Upper lobe of left lung (tissue), 6 donors: ENCODE results near the gene ITK. TPM values are rescaled to one million over a fixed set of nuclear protein-coding genes. Genes with fewer than 3 reads are reported as not detected.

ENCODE experiments used
- ATAC-seq, 2 donors: fragments of 200-7000 bp; cut with Tn5 transposase; one replicate each; pipeline ENCODE4 v1.9.1; 2022; ENCODE audit warnings: mild to moderate bottlenecking in 2 of 2, moderate library complexity in 2 of 2; ENCODE audit not compliant: low FRiP score in 2 of 2
- DNase-seq, 2 donors: peaks; one replicate each; pipeline ENCODE4 v3.0.0-alpha.2; 2019 to 2020
- H3K27ac ChIP-seq, 4 donors: fragments of 200-600 bp; sonication (generic); one replicate each; pipeline ENCODE4 v1.5.1; 2016 to 2019
- H3K27me3 ChIP-seq, 4 donors: fragments of 200-600 bp; sonication (generic); one replicate each; pipeline ENCODE4 v1.5.1; 2017 to 2019
- H3K36me3 ChIP-seq, 4 donors: fragments of 200-600 bp; sonication (generic); one replicate each; pipeline ENCODE4 v1.5.1; 2016 to 2019
- H3K4me1 ChIP-seq, 4 donors: fragments of 200-600 bp; sonication (generic); one replicate each; pipeline ENCODE4 v1.5.1; 2018 to 2019
- H3K4me3 ChIP-seq, 4 donors: fragments of 200-600 bp; sonication (generic); one replicate each; pipeline ENCODE4 v1.5.1; 2017 to 2019; ENCODE audit warnings: mild to moderate bottlenecking in 2 of 4, moderate library complexity in 1 of 4
- H3K9me3 ChIP-seq, 4 donors: fragments of 200-600 bp; sonication (generic); one replicate each; pipeline ENCODE4 v1.5.1; 2018 to 2019
- EP300 ChIP-seq, 4 donors: sonication (generic); formaldehyde crosslinking; IDR thresholded peaks; one replicate each; pipeline ENCODE4 v1.5.1; 2017; ENCODE audit warnings: antibody characterized with exemption in 4 of 4, control low read depth in 2 of 4
- POLR2A ChIP-seq, 4 donors: fragments of 450-650 bp; IDR thresholded peaks; one replicate each; pipeline ENCODE4 v1.5.1; 2016 to 2017; ENCODE audit warnings: antibody characterized with exemption in 4 of 4, mild to moderate bottlenecking in 2 of 4
- POLR2AphosphoS5 ChIP-seq, 2 donors: sonication (generic); formaldehyde crosslinking; IDR thresholded peaks; one replicate each; pipeline ENCODE4 v1.5.1; 2017; ENCODE audit warnings: antibody characterized with exemption in 2 of 2
- WGBS, 2 donors: methylation state at CpG; one replicate each; pipeline ENCODE4 v1.1.5; 2017 to 2018; 5-methylcytosine and 5-hydroxymethylcytosine counted together
- total RNA-seq, 6 donors: library from RNA; depleted of rRNA in 4 of 6; stranded (reverse); fragments of >200 nt in 4 of 6; gene quantifications; one replicate each; pipeline versions ENCODE4 v1.1.0 to v1.2.1, GENCODE V29; 2016 to 2021
- TF ChIP-seq, protein P1 (sequence below), 6 experiments: fragments of 450-650 bp in 4 of 6; fragments of 200-600 bp in 2 of 6; sonication (generic) in 2 of 6; IDR thresholded peaks; one replicate each; pipeline ENCODE4 v1.5.1; 2016 to 2019; ENCODE audit warnings: antibody characterized with exemption in 6 of 6
- donor health status: DM: no; HTN: no; CAD: no; lungs with moderate emphysema.
- donor health status: DM: no; HTN: yes; CAD: no; lungs with severe emphysema.

The ITK gene
- total RNA-seq, 6 donors from 2014 or later = 5.0 to 15.2 (median 7.0) TPM

DNA sequence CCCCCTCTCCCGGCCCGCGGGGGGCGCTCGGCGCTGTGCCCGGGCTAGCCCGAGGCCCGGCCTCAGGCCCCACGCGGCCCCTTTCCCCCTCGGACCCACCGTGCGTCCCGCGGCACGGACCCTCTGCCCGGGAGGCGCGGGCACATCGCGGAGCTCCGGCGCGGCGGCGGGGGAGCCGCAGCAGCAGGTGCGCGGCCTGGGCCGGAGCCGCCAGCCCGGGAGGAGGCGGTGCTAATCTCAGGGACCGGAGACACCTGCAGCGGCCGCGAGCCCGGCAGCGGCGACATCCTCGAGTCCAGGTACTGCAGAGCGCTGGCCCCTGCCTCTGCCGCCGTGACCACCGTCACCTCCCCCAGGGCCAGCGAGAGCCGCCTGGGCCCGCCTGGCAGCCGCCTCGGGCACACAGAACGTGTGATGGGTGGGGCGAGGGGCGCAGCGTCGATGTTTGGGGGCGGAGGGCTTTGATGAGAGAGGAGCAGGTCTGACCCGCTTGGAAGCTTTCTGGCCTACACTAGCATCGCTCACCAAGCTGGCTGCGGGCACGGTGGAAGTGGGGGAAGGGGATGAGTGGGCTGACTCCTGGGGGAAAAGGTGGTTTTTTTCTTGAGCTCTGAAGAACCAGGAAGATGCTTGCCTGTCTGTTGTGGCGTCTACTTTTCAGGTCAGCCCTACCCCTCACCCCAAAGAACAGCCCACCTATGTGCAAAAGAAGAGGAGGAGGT, 85.8 kb downstream of the ITK start:
- 8 to 40% methylated on average over 6 to 40 of the region's 62 CpGs for WGBS, 2 donors
- Histone ChIP-seq H3K4me3 (peak overlapping the region; percentile 83 to 89 (median 87)), H3K27me3 (no peaks in the 10 kb centered on the region), H3K27ac (peak overlapping the region; percentile 51 to 93 (median 75)), H3K9me3 (no peaks in the 10 kb centered on the region), H3K36me3 (no peaks in the 10 kb centered on the region), H3K4me1 (peaks cover 18 to 61% (median 37%) of the 10 kb centered on the region in 4 donors)
- ATAC-seq = peak in 1 of 2 donors; percentile 54
- peak; percentile 56 to 91 for DNase-seq
- TF ChIP-seq EP300 (IDR thresholded peaks at IDR 0.05) = no peak
- TF ChIP-seq, protein P1, sequence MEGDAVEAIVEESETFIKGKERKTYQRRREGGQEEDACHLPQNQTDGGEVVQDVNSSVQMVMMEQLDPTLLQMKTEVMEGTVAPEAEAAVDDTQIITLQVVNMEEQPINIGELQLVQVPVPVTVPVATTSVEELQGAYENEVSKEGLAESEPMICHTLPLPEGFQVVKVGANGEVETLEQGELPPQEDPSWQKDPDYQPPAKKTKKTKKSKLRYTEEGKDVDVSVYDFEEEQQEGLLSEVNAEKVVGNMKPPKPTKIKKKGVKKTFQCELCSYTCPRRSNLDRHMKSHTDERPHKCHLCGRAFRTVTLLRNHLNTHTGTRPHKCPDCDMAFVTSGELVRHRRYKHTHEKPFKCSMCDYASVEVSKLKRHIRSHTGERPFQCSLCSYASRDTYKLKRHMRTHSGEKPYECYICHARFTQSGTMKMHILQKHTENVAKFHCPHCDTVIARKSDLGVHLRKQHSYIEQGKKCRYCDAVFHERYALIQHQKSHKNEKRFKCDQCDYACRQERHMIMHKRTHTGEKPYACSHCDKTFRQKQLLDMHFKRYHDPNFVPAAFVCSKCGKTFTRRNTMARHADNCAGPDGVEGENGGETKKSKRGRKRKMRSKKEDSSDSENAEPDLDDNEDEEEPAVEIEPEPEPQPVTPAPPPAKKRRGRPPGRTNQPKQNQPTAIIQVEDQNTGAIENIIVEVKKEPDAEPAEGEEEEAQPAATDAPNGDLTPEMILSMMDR (IDR thresholded peaks at IDR 0.05) = peak in 2 of 6 experiments; percentile 5 to 10

DNA sequence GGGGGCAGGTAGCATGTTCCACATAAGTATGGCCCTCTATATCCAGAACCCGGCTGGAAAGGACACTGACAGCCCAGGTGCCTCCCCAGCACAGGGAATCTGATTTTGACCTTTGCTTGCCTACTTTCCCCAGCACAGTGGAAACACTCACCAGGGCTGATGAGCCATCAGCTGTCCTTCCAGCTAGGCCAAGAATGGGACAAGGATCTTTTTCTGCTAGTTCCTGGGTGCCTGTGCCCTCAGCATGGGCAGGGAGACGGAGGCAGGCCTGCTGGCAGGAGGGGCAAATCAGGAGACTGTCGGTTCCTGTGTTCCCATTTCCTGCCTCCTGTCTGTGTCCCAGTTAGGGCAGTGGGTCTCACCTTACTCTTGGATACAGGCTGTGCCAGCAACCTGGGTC, 86.4 kb downstream of the ITK start:
- 59 to 64% methylated on average over 2 to 3 of the region's 3 CpGs for WGBS, 2 donors

GRCh38 chr5:157267761-157268480, 87.3 kb downstream of the ITK start:
- Histone ChIP-seq H3K9me3 (no peaks in the 10 kb centered on the region), H3K27ac (peak overlapping the region in 3 of 4 donors; percentile 15 to 93 (median 72)), H3K27me3 (no peaks in the 10 kb centered on the region), H3K4me1 (peaks cover 21 to 72% (median 42%) of the 10 kb centered on the region in 4 donors), H3K4me3 (no peak overlapping the region), H3K36me3 (no peaks in the 10 kb centered on the region)
- TF ChIP-seq, protein P1 (IDR thresholded peaks at IDR 0.05) = no peak
- TF ChIP-seq EP300 (IDR thresholded peaks at IDR 0.05) = no peak
- TF ChIP-seq POLR2AphosphoS5 (IDR thresholded peaks at IDR 0.05) = no peak
- no peak for TF ChIP-seq POLR2A (IDR thresholded peaks at IDR 0.05)
- no peak for ATAC-seq
- DNase-seq = no peak
- 50 to 60% methylated on average over 8 of the region's 8 CpGs for WGBS, 2 donors

More for the DNA sequence above, 86.4 kb downstream of the ITK start:
- Histone ChIP-seq H3K27ac (peak overlapping the region in 3 of 4 donors; percentile 51 to 93 (median 70)), H3K36me3 (no peaks in the 10 kb centered on the region), H3K4me1 (peaks cover 18 to 63% (median 37%) of the 10 kb centered on the region in 4 donors), H3K4me3 (peak overlapping the region; percentile 83 to 89 (median 87)), H3K9me3 (no peaks in the 10 kb centered on the region), H3K27me3 (no peaks in the 10 kb centered on the region)
- ATAC-seq (no peak), DNase-seq (peak in 1 of 2 donors; percentile 6)
- no peak for TF ChIP-seq POLR2A (IDR thresholded peaks at IDR 0.05)
- TF ChIP-seq, protein P1 (IDR thresholded peaks at IDR 0.05) = no peak
- no peak for TF ChIP-seq EP300 (IDR thresholded peaks at IDR 0.05)
- no peak for TF ChIP-seq POLR2AphosphoS5 (IDR thresholded peaks at IDR 0.05)

DNA sequence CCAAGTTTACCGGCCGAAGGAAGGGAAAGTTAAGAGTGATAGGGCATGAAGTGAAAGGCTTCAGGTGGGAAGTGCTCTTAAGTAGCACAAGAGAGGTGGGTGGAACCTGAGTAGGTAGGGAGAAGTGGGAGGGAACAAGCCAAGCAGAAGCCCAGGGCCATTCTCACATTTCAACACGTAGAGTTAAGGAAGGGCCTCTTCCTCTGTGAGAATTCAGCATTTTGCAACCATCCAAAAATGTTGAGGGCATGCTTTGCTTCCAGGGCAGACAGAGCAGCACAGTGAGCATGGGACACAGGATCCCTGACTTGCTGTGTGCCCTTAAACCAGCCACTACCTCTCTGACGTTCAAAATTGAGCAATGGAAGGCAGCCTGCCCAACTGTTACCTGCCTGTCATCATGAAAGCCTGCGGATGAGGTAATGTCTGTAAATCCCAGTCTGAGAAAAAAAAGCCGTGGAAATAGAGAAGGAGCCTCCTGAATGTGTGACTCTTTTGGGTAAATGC, 88.6 kb downstream of the ITK start:
- peak in 1 of 2 donors; percentile 75 for DNase-seq
- Histone ChIP-seq H3K9me3 (no peaks in the 10 kb centered on the region), H3K27me3 (no peaks in the 10 kb centered on the region), H3K4me3 (peak overlapping the region in 1 of 4 donors; percentile 13), H3K4me1 (peaks cover 21 to 68% (median 42%) of the 10 kb centered on the region in 4 donors), H3K27ac (peak overlapping the region; percentile 50 to 93 (median 64)), H3K36me3 (no peaks in the 10 kb centered on the region)
- WGBS, 2 donors = 42 to 49% methylated on average over 6 of the region's 6 CpGs
- ATAC-seq = peak; percentile 40 to 83
- TF ChIP-seq POLR2A (IDR thresholded peaks at IDR 0.05) (peak in 1 of 4 donors; percentile 43), EP300 (IDR thresholded peaks at IDR 0.05) (peak in 1 of 4 donors; percentile 14), POLR2AphosphoS5 (IDR thresholded peaks at IDR 0.05) (peak; percentile 13 to 63)
- TF ChIP-seq, protein P1 (IDR thresholded peaks at IDR 0.05) = no peak
